Ramos (cell line): Measurements from ENCODE around the gene COLEC11.
"Not testable (repeated sequence)": the region's sequence is repeated elsewhere in the genome, so short reads cannot be mapped to it uniquely, and the experiment has no call there.

Experiments used
- in situ Hi-C: fragments of 300-500 bp; cut with MboI; formaldehyde crosslinking; loops from one replicate; pipeline ENCODE4 v1.14.3; 2022; ENCODE audit warnings: low sequenced_read_pairs; ENCODE audit not compliant: unreplicated experiment

COLEC11 gene

DNA sequence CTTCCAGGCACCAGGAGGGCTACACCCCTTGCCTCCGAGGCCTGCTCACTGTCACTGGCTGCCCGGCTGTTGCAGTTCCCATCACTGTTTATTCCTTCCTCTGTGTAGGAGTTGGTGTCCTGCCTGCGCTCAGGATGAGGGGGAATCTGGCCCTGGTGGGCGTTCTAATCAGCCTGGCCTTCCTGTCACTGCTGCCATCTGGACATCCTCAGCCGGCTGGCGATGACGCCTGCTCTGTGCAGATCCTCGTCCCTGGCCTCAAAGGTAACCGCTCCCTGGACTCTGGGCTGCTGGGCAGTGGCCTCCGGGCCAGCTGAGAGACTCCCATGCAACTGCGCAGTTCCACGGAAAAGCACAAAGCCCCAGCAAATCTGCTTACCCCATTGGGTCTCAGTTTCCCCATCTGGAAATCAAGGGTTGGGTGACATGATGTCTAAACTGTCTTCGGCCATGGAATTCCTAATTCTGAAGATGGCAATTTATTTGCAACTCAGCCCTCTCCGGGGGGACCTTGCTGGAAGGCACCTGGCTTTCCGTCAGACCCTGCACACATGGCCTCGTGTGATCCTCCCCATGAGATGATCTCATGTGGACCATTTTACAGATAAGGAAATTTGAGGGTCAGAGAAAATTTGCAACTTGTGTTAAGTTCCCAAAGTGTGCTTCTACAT is 9.4 kb downstream of the COLEC11 start:
- in situ Hi-C loops = no loop called here

DNA sequence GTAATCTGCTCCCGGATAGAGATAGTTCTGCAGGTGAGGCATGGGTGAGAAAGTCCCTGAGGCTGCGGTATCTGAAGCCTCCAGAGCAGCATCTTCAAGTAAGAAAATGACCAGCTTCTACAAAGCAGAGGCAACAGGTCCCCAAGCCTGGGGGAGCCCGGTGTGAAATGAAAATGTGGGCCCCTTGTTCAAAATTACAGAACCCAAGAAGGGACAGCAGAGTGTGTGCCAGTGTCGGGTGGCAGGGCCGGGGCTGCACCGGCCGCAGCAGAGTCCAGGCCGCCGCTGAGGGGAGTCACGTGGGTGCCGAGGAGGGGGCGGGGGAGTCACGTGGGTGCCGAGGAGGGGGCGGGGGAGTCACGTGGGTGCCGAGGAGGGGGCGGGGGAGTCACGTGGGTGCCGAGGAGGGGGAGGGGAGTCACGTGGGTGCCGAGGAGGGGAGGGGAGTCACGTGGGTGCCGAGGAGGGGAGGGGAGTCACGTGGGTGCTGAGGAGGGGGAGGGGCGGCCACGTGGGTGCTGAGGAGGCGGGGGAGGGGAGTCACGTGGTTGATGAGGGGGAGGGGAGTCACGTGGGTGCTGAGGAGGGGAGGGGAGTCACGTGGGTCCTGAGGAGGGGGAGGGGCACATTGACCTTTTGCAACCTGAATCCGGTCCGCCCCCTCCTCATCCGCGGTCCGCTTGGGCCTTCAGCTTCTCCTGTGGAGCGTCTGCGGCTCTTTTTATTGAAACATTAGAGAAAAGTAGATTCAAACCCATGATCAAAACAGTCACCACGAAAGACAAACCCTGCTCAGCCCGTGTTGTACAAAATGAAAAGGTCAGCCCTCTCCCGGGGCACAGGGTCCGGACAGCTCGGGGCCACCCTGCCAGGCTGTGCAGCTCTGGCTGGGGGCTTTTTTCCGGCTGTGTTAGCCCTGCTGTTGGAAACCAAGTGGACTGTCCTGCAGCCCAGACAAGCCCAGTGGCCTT is 10.4 kb downstream of the COLEC11 start:
- in situ Hi-C loops = no loop called here

DNA sequence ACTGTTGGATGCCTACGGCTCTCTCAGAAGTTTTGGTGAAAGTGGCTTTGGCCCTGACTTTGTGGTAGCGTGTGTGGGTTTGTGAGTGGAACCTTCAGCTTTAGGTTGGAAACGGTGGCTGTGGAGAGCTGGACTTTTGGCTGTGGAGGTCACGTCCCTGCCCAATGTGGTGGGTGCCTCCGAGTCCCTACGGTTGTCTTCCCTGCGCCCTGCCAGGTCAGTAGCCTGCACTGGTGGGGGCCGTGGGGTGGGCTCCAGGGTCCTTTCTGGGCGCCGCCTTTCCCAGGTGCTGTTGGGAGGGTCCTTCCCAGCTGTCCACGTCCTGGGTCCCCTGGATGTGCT is 11.1 kb downstream of the COLEC11 start:
- in situ Hi-C loops = no loop called here

DNA sequence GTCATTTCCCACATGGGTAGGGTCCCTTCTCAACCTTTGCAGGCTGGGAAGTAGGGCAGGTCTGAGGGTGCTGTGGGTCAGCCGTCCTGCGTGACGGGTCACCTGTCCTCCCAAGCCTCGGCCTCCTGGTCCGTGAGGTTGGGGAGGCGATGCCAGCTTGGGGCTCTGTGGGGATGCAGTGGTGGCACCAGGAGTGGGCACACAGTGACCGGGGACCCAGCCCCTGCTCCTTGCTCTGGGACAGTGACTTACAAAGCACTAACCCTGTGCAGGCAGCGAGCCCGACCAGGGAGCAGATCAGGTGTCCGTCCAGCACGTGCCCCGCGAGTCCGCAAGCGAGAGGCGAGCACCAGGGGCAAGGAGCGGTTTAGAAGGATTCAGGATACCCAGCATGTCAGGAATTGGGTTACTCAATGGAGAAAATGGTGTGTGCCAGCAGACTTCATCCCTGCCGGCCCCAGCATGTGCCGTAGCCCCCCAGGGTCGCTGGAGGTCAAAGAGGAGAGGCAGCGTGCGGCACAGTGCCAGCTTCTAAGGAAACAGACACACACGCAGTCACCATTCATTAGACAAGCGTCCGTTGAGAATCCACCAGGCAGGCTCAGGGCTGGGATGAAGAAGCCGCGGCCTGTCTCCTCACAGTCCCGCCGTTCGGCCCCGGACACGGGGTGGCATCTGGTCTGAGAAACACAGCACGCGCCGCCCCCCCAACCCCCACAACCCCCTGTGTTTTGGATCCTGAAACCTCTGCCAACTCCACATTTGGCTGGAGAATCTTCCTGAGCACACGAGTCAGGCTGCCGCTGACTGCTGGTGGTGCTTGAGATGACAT is 11.7 kb downstream of the COLEC11 start:
- in situ Hi-C loops = no loop called here

DNA sequence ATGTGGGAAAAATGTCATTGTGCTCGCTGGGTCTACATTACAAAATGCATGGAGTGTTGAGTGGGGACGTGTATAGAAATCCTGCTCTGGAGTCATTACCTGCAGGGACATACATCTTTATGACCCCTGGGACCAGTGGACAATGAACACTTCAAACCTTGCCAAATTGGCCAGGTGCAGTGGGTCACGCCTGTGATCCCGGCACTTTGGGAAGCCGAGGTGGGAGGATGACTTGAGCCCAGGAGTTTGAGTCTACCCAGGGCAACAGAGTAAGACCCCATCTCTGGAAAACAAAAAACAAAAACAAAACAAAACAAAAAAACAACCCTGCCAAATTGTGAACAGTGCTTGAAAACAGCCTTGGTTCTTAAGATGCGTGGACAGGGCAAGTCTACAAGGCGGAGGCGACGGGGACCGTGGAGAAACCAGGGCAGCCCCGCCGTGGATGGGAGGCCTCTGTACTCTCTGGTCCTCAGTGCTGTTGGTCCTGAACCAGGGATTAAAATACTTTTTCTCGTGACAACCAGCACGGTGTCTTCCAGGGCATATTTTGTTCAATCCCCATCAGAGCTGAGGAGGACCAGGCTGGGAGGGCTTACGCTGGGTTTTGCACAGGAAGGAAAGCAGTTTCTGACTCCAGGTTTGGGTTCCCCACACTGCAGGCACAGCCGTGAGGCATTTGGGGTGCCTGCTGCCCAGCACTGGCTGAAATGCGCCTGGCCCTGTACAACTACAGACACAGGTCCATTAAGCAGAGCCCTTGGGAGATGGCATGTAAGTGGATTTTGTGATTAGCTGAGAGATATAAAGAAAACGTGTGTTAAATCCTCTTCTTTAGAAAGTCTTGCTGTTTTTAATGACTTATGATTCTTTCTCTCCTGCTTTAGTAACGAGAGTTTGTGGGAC is 13.7 kb downstream of the COLEC11 start:
- in situ Hi-C loops = no loop called here

DNA sequence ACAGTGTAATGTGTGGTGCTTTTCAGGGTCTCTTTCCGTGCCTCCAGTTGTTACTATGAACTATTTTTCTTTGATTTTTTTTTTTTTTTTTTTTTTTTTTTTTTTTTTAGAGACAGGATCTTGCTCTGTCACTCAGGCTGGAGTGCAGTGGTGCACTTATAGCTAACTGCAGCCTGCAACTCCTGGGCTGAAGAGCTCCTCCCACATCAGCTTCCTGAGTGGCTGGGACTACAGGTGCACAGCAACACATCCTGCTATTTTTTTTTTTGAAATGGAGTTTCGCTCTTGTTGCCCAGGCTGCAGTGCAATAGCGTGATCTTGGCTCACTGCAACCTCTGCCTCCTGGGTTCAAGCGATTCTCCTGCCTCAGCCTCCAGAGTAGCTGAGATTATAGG is 14.4 kb downstream of the COLEC11 start:
- in situ Hi-C loops = not testable (repeated sequence)

DNA sequence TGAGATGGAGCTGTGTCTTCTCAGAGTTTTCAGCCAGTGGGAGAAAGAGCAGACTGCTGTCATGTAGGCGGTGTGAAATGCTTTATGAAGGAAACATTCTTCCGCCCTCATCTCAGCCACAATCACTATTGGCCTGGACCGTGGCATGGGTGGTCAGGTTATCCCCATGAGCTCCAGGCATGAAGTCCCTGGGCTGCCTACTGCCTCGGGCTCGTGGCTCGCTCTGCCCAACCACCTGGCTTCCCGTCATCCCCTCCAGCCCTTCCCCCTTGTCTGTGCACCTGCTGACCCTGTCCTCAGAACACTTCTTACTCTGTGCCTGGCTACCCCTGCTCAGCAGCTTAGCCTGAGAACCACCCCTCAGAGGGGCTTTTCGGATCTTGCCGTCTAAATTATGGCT is 15.5 kb downstream of the COLEC11 start:
- in situ Hi-C loops = no loop called here

DNA sequence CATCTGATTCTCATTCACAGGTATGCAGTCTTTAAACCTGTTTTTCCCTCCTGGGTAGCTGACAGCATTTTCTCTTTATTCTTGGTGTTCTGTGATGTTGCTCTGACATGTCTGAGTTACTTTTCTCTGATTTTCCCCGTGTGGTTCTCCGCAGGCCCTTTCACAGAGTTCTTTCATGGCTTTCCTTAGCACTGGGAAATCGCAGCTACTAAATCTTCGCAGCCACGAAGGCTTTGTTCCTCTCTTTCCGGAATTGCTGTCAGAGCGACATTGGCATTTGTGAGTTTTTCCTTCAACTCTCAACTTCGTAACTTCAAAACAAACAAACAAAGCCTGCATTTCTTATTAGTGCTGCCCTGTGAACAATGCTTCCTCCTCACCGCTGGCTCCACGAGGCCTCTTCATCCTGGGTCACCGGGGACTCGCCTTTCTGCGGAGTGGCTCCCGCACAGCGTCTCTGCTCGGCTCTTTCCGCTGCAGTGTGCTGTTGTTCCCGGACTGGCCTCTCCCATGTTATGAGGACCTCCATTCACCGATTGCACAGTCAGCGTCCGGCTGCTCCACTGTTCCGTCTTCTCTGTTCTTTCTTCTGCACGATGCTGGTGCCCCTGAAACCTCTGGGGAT is 16.1 kb downstream of the COLEC11 start:
- in situ Hi-C loops = no loop called here

DNA sequence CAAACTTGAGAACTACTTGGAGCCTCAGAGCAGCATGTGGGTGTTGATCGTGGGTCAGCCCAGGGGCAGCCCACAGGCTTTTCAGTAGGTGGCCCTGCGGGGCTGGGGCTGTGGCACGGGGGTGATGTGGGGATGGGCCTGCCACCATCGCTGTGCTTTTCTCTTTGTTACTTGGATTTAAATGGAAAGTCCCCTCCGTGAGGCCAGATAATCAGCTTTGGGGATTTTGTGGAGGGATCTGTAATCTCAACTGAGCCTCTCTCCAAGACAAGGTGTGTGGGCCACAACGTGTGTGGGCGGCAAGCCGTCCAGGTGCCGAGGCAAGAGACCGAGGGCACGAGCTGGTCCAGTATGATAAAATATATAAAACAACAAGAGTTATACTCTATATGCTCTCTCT is 16.7 kb downstream of the COLEC11 start:
- in situ Hi-C loops = no loop called here

DNA sequence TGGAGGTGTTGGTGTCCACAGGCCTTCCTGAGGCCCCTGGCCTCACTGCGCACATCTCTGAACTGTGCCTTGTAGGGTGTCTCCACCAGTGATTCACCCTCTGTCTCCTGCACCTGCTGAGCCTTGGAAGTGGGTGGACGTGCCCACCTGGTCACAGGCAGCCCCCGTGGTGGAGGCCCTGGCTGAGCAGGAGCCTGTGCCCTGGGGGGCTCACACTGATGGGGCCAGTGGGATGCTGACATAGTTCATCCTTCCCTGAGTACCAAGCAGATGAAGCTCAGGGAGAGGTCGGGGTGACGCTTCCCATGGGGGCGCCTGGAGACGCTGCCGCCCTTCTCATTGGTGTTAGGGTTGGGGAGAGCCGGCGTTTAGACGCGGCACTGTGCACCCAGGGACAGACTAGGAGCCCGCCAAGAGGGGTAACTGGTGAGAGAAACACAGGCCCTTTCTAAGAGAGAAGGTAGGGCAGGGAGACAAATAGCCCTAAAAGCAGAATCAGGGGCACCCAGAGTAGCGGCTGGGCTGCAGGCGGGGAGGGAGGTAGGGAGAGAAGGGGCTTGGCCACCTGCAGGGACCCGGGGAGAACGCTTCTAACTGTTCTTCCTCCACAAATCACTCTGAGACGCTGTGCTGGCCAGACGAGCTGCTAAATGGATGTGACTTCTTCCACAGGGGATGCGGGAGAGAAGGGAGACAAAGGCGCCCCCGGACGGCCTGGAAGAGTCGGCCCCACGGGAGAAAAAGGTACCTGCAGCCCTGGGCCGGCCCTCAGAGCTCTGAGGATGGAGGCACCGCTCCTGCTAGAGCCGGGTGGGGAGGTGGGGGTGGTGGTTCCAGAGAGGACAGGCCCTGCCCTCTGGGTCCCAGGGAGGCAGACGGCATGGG is 18.0 kb downstream of the COLEC11 start:
- in situ Hi-C loops = no loop called here

DNA sequence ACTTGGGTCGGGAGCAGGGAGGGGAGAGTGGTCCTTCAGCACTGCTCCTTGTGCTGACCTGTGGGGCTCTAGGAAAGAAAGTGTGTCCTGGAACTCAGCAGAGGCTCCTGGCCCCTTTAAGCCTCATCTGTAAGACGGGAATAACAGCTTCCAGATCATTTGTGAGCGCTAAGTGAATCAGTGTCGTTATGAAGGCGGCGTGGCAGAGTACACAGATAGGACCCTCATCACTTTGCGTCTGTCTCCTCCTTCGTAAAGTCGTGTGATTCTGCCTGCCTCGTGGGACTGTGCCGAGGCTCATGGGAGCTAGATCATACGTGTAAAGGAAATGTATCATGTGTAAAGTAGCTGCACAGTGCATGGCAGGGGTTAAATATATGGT is 18.6 kb downstream of the COLEC11 start:
- in situ Hi-C loops = no loop called here

DNA sequence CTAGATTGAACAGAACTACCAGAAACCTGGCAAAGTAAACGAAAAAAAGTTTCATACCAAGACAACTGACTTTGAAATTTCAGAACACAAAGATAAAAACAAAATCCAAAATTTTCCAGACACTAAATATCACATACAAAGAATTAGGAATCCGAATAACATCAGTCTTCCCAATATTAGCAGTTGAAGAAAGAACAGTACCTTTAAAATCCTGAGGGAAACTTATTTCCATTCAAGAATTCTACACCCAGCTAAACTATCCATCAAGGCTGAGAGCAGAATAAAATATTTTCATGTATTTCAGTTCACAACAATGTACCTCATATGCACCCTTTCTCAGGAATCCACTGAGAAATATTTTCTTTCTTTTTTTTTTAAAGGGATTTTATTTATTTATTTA is 19.8 kb downstream of the COLEC11 start:
- in situ Hi-C loops = not testable (repeated sequence)

DNA sequence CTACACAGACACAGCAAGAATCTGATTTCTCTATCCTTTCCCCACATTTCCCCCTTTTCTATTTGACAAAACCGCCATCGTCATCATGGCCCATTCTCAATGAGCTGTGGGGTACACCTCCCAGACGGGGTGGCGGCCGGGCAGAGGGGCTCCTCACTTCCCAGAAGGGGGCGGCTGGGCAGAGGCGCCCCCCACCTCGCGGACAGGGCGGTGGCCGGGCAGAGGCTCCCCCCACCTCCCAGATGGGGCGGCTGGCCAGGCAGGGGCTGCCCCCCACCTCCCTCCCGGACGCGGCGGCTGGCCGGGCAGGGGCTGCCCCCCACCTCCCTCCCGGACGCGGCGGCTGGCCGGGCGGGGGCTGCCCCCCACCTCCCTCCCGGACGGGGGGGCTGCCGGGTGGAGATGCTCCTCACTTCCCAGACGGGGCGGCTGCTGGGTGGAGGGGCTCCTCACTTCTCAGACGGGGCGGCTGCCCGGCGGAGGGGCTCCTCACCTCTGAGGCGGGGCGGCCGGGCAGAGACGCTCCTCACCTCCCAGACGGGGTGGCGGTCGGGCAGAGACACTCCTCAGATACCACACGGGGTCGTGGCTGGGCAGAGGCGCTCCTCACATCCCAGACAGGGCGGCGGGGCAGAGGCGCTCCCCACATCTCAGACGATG is 20.8 kb downstream of the COLEC11 start:
- in situ Hi-C loops = not testable (repeated sequence)

DNA sequence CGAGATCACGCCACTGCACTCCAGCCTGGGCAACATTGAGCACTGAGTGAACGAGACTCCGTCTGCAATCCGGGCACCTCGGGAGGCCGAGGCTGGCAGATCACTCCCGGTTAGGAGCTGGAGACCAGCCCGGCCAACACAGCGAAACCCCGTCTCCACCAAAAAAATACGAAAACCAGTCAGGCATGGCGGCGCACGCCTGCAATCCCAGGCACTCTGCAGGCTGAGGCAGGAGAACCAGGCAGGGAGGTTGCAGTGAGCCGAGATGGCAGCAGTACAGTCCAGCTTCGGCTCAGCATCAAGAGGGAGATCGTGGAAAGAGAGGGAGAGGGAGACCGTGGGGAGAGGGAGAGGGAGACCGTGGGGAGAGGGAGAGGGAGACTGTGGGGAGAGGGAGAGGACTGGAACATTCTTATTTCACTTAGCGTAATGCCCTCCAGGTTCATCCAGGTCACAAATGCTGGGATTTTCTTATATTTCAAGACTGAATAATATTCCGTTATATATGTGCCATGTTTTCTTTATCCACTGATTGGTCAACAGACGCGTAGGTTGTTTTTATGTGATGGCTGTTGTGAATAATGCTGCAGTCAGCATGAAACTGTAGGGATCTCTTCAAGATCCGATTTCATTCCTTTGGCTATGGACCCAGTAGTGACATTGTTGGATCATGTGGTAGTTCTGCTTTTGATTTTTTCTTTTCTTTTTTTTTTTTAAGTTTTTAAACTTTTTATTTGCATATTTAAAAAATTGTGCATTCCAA is 21.7 kb downstream of the COLEC11 start:
- in situ Hi-C loops = not testable (repeated sequence)

DNA sequence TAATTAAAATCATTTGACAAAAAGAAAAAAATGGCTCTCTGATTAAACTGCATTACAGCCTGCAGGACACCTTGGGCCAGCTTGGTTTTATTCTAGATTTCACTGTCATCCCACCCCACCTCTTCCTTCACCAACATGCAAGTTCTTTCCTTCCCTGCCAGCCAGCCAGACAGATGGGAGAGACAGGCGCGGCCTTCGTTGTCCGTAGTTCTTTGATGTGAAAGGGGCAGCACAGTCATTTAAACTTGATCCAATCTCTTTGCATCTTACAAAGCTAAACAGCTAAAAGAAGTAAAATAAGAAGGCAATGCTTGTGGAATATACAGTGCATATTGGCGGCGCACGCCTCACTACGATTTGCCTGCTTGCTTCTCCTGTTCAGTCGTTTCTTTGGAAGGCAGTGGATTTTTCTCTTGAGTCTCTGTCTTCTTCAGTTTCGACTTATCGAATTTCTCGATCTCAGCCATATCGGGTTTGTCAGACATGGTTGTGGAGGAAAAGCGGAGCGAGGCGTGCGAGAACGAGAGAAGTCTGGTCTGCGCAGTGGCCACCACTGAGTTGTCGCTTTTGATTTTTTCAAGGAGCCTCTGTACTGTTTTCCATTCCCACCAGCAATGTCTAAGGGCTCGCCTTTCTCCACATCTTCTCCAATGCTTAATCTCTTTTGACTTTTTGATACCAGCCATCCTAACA is 22.4 kb downstream of the COLEC11 start:
- in situ Hi-C loops = no loop called here

DNA sequence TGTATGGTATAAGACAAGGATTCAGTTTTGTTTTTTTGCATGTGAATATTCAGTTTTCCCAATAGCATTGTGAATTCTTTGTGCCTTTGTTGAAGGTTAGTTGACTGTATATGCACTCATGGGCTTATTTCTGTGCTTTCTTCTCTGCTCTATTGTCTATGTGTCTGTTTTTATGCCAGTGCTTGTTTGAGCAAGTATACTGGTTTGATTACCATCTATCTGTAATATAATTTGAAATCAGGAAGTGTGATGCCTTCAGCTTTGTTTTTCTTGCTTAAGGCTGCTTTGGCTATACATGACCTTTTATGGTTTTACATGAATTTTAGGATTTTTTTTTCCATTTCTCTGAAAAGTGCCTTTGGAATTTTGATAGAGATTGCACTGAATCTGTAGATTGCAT is 23.5 kb downstream of the COLEC11 start:
- in situ Hi-C loops = no loop called here

DNA sequence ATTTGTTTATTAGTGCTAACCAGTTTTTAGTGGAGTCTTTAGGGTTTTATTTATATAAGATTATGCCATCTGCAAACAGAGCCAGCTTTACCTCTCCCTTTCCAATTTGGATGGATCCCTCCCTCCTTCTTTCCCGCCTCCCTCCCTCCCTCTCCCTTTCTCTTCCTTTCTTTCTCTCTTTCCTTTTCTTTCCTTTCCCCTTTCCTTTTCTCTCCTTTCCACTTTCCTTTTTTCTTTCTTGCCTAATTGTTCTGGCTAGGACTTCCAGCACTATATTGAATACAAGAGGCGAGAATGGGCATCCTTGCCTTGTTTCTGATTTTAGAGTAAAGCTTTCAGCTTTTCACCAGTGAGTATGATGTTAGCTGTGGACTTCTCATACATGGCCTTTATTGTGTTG is 24.1 kb downstream of the COLEC11 start:
- in situ Hi-C loops = no loop called here
